NCI-H345 treated with DMSO at 0.1 percent for 48 hours (cell line): ENCODE results near the gene TP53INP2.
"Not testable (repeated sequence)": the region's sequence is repeated elsewhere in the genome, so short reads cannot be mapped to it uniquely, and the experiment has no call there.

Source experiments
- DNase-seq: peaks from one replicate; lab custom pipeline; 2025; ENCODE audit not compliant: unreplicated experiment; lab: John Stamatoyannopoulos, UW

The TP53INP2 gene

DNA sequence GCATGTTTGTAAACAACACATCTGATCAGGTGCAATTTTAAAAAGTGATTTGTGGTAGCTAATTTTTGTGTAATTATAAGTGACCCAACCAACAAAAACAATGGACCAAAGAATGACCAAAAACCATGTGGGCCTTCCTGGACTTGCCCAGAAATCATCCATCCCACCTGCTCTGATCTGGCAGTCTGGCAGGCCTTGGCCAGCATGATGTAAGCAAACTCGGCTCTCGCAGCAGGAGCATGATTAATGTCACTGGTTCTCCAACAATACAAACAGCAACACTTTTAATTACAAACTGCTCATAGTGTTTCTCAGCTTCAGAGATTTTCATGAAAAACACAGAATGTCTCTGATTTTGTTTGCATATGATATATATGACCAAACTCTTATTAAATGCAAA lies 16.1 kb downstream of the TP53INP2 start:
- DNase-seq: no peak

DNA sequence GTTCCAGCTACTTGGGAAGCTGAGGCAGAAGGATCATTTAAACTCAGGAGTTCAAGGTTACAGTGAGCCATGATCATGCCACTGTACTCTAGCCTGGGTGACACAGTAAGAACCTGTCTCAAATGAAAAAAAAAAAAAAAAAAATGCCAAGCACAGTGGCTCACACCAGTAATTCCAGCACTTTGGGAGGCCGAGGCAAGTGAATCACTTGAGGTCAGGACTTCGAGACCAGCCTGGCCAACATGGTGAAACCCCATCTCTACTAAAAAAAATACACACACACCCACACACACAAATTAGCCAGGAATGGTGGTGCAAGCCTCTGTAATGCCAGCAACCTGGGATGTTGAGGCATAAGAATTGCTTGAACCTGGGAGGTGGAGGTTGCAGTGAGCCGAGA lies 18.4 kb downstream of the TP53INP2 start:
- not testable (repeated sequence) for DNase-seq

DNA sequence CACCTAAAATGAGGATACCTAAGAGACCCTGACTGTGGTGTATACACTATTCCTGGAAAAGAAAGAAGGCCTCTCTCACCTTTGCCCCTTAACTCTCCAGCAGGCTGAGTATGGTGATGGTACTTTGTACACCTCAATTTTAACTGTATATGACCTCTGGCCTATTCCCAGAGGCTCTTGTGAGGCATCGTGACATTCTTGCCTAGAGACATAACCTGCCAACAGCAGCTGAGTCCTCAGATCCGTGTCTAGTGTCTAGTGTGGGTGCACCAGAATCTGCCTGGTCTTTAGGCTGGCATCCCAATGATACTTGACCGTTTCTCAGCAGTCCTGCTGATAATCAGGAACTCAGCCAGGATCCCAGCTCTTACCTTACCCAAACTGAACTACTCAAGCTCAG lies 20.0 kb downstream of the TP53INP2 start:
- DNase-seq: no peak

DNA sequence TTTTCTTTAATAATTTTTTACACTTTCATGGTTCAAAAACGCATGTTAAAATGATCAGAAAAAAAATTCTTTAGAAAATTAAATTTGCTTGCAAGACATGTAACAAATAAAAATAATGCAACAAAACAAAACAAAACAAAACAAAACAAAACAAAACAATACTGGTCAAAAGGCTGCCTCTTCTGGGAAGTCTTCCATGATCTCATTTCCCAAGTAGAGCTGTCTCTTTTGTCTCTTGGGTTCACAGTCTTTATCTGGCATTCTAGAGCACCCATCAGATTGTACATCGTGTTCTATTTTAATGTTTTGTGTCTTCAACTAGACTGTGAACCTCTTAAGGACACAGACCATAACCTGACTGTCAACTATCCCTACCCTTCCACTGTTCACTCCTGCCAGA lies 25.3 kb downstream of the TP53INP2 start:
- no peak for DNase-seq

DNA sequence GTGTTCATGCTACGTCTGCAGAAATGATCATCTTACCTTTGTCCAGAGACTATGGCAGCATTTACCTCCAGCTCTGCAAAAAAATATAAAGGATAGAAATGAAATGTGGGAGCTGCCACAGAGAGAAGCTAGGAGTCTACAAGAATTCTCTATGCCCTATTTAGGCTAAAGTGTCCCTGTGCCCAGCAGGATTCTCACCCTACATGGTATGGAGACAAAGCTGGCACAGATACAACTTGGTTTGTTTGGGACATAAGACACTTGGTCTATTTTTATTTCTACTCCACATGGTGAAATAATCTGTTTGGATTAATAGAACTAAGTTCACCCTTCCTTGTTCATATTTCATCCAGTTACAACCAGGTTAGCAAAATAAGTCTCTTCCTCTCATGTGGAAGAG lies 28.4 kb downstream of the TP53INP2 start:
- no peak for DNase-seq

DNA sequence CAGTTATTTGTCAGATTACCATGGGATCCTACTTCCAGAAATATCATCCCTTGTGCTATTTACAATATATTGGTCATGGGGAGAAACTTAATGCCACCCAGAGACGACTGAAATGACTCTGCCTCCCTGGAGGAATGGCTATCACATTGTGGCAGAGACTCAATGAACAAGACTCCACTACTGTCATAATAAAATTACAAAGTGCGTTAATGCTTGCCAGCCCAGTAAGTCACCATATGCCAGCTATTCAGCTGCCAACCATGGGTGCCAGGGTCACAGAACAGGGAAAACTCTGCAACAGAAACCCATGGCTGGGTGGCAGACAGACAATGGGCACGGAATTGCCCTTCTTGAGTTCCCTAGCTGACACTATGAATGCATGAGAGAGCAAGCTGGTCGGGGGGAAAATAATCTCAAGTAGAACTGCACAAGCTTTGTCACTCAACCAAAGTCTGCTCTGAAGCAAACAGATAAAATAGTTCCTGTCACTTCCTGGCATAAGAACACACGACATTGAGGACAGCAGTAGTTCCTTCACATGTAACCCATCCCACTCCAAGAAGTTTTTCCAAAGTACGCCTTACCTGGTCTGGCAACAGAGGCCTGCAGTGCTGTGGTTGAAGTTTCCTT lies 32.1 kb downstream of the TP53INP2 start:
- DNase-seq: no peak

DNA sequence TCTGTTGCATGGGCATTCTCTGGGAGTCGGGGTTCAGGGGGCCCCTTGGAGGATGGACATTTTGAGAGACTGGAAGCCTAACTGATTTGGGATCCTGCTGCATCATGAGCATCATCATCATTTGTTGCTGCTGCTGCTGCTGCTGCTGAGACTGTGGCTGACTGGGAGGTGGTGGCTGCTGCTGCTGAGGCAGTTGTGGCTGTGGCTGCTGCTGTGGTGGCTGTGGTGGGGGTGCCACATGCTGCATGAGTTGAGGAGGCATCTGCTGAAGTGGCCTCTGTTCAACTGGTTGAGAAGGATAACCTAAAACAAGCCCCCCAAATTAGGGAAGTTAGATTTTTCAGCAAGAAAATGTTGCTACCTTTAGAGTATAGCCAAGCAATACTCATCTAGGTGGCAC lies 38.9 kb downstream of the TP53INP2 start:
- no peak for DNase-seq

- DNase-seq: no peak
Observed at GRCh38 chr20:34744340-34744739, 40.2 kb downstream of the TP53INP2 start.

DNA sequence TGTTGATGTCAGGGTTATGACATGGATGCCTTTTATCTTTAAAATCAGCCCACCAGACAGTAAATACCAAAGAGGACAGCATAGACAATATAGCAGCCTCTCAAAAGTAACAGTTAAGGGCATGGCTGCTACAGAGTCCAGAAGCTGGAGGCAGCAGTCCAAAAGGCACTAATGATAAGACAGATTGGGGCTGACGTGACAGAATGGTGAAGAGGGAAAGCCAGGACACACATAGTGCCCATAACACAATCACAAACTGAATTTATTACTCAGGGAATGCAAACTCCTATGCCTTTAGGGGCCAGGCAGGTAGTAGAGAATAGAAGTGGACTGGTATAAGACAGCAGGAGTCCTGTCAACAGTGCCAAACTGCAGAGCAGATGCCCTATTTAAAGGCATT lies 40.7 kb downstream of the TP53INP2 start:
- DNase-seq: no peak

DNA sequence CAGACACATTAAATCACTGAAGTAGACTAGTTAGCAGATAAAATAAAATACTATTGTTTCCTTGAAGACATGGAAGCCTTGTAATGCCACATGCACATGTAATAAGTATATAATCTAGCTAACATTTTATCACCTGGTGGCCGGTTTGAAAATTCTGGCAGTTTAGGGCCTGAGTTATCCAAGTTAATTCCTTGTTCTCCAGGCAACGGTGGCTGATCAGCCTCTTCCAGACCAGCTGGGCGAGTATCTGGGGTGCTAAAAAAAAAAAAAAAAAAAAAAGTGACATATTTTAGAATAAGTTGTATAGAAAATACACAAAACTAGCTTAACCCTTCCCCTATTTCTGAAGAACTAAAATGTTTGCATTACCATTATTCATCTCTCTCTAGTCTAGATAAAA lies 42.5 kb downstream of the TP53INP2 start:
- DNase-seq: no peak

- DNase-seq: no peak
Observed at GRCh38 chr20:34747479-34747878, 43.3 kb downstream of the TP53INP2 start.

DNA sequence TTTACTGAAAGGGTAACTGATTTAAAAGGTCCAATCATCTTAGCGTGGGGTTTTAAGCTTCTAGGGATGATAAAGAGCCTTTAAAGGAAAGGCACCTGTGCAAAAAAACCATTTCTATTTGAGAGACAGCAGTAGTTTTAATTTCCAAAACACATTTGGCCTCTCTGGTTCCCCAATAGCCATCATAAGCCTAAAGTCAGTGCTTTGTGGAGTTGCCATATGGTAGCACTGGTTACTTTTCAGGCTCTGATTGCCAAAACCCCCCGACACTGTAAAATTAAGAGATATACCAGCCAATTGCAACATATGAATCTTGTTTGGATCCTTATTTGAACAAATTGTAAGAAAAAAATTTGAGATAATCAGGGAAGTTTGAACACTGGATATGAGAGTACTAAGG lies 44.6 kb downstream of the TP53INP2 start:
- no peak for DNase-seq

DNA sequence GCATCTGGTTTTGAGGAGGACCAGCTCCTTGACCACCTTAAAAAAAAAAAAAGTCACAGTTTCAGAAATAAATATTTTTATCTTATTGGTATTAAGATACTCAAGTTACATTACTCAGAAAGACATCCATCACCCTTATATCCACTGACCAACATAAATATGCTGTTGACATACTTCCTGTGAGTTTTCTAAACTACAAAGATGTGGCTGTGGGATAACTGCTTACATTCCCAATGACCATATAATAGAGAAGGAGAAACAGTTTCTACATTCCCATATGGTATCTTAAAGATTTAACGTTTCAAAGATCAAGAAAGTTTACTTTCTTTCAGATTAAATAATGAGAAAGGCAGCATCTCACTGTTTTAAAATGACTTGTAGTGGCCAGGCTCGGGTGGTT lies 46.3 kb downstream of the TP53INP2 start:
- DNase-seq: no peak

DNA sequence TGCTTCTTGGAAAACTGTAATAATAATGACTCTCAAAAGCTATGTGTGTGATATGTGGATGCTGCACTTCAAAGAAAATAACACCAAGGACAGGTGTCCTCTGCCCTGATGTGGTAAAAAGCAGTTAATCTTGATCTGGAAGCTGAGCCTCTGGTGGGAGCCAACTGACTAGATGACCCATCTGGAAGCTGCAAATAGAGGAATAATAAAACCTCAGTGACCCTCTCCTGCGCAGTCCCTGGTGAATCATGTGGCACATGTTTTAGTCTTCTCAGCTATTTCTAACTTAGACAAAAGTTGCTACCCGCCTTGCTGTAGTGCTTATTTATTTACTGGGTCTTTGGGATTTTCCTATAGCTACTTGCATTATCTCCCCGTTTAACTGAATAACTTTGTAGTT lies 47.3 kb downstream of the TP53INP2 start:
- DNase-seq: no peak

DNA sequence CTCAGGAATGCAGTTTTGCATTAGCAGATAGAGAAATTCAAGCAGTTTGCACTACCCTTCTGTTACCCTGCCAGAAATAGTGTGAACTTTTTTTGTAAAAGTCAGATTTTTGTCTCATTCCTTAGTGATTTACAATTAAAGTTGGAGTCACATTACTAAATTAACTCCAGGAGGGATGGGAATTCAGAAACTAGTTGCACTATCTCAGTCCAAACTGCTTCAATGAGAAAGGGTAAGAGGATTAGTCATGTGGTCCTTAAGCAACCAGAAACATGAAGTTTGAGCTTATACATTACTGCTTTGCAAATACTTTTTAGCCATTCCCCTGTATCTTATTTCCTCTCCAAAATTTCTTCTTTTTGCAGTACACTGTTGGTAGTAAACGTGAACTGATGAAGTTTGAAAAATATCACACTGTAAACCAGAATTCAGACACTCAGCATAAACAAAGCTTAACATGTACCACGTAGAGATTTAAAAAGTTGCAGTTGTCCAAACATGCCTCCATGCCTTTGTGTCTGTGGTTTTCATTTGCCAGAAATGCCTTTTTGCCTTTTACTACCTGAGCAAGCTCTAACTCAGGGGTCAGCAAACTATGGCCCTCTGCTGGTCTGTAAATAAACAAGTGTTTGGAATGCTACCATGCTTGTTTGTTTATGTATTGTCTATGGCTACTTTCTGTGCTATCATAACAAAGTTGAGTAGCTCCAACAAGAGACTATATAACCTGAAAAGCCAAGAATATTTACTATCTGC lies 49.7 kb downstream of the TP53INP2 start:
- no peak for DNase-seq

DNA sequence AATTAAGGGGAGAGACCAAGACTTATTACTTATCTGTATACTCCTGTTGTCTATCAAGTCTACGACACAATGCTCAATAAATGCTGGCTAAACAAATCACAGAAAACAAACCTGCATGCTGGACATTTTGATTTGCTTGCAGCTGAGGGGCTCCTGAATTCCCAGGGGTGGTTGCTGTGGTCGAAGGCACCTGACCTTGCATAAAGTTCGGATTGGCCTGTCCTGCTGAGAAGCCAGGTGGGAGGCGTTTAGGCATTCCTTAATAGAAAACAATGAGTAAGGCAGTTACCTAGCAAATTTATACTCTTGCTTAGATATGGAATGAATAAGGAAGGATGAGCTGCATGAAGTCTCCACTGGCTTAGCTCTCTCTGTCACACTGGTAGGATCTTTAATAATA lies 50.5 kb downstream of the TP53INP2 start:
- DNase-seq: no peak

DNA sequence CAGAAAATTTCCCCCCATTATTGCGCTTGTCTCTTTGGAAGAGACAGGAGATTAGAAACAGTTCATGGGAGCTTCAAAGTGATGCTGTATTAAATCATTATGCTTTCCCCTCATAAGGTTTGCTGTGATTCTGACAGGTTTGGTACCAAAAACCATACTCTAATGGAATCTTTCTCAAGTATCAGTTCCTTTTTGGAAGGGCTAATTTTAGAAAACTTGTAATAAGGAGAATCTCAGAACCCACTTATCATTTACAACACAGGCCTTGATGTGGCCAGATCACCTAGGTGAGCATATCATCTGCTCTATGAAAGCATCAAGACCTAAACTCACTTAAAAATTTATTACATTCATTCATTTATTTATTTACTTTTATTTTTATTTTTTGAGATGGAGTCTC lies 51.2 kb downstream of the TP53INP2 start:
- no peak for DNase-seq

GRCh38 chr20:34762031-34762555 lies 57.9 kb downstream of the TP53INP2 start:
- no peak for DNase-seq
